Fibroblast of lung (primary cell): ENCODE results near the gene HBM. TPM values are rescaled to one million over a fixed set of nuclear protein-coding genes. Genes with fewer than 3 reads are reported as not detected.

Source experiments
- DNase-seq, 2 donors: peaks; one replicate each; pipeline versions ENCODE4 v3.0.0 to v3.0.0-alpha.2; 2010; ENCODE audit warnings: low read depth in 2 of 2
- H2AFZ ChIP-seq: 2 replicates; pipeline ENCODE4 v1.5.1; 2012; ENCODE audit warnings: low read length, control low read depth, inconsistent platforms
- H3K27ac ChIP-seq: 2 replicates; pipeline ENCODE4 v1.5.1; 2011; ENCODE audit warnings: low read length, control low read depth; ENCODE audit not compliant: insufficient read depth
- H3K27me3 ChIP-seq: 2 replicates; pipeline ENCODE4 v1.5.1; 2011; ENCODE audit warnings: mild to moderate bottlenecking, low read length; ENCODE audit not compliant: control insufficient read depth, insufficient read depth
- H3K36me3 ChIP-seq: 2 replicates; pipeline ENCODE4 v1.5.1; 2011; ENCODE audit warnings: low read length; ENCODE audit not compliant: control insufficient read depth, insufficient read depth
- H3K4me1 ChIP-seq: 2 replicates; pipeline ENCODE4 v1.5.1; 2011; ENCODE audit warnings: low read length; ENCODE audit not compliant: control insufficient read depth, insufficient read depth; ENCODE audit errors: extremely low read depth
- H3K4me2 ChIP-seq: 2 replicates; pipeline ENCODE4 v1.5.1; 2011; ENCODE audit warnings: low read length, control low read depth; ENCODE audit not compliant: insufficient read depth; ENCODE audit errors: extremely low read depth
- H3K4me3 ChIP-seq, 4 experiments: fragments of 200-600 bp in 1 of 4; sonication (generic) in 1 of 4; replicated peaks in 1 of 4; 2 replicates each; pipeline ENCODE4 v1.5.1; 2011 to 2016; ENCODE audit warnings: low read length in 4 of 4, low read depth in 3 of 4, mild to moderate bottlenecking in 3 of 4, control low read depth in 2 of 4, inconsistent platforms in 1 of 4, mixed read lengths in 1 of 4; ENCODE audit not compliant: insufficient read depth in 1 of 4; ENCODE audit errors: control extremely low read depth in 1 of 4
- H3K79me2 ChIP-seq: 2 replicates; pipeline ENCODE4 v1.5.1; 2012; ENCODE audit warnings: mild to moderate bottlenecking, low read length, inconsistent platforms; ENCODE audit not compliant: control insufficient read depth, insufficient read depth
- H3K9ac ChIP-seq: 2 replicates; pipeline ENCODE4 v1.5.1; 2011; ENCODE audit warnings: mild to moderate bottlenecking, low read length, control low read depth; ENCODE audit not compliant: insufficient read depth
- H3K9me3 ChIP-seq: 2 replicates; pipeline ENCODE4 v1.5.1; 2012; ENCODE audit warnings: low read depth, low read length; ENCODE audit not compliant: control insufficient read depth, insufficient read depth
- H4K20me1 ChIP-seq: 2 replicates; pipeline ENCODE4 v1.5.1; 2011; ENCODE audit warnings: low read length; ENCODE audit not compliant: control insufficient read depth, insufficient read depth; ENCODE audit errors: extremely low read depth
- EZH2 ChIP-seq: IDR thresholded peaks from 2 replicates; pipeline ENCODE4 v1.5.1; 2012; ENCODE audit warnings: low read length, control low read depth, mild to moderate bottlenecking; ENCODE audit errors: missing control alignments
- polyA plus RNA-seq, 2 donors: library from polyadenylated mRNA; depleted of rRNA in 1 of 2; stranded (reverse) in 1 of 2; unstranded in 1 of 2; fragments of >200 nt; gene quantifications; 2 replicates each; pipeline ENCODE4 v1.2.1, GENCODE V29; 2011 to 2012; ENCODE audit warnings: missing spikeins in 1 of 2
- total RNA-seq: library from RNA; depleted of rRNA; stranded (reverse); fragments of >200 nt; gene quantifications from 2 replicates; pipeline ENCODE4 v1.2.1, GENCODE V29; 2014
- TF ChIP-seq, protein P1 (sequence below), 2 donors: IDR thresholded peaks in 1 of 2; conservative IDR thresholded peaks in 1 of 2; 1 replicate in 1 of 2; 2 replicates in 1 of 2; pipeline ENCODE4 v1.5.1; 2011 to 2012; ENCODE audit warnings: low read length in 2 of 2, control low read depth in 1 of 2, inconsistent platforms in 1 of 2, low read depth in 1 of 2, mild to moderate bottlenecking in 1 of 2

Gene HBM
- total and polyA plus RNA-seq, 2 donors (not counting 1 experiment from before 2014, with no cell fraction given): not detected

DNA sequence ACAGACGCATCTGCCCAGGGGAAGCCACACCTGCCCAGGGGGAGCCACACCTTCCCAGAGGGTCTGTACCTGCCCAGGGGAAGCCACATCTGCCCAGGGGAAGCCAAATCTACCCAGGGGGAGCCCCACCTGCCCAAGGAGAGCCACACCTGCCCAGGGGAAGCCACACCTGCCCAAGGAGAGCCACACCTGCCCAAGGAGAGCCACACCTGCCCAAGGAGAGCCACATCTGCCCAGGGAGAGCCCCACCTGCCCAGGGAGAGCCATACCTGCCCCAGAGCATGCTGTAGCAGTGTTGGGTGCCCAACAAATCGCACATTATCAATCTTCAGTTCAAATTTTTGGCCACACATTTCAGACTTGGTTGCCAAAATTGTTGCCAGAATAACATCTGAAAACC lies 46.9 kb upstream of the HBM start:
- Histone ChIP-seq H3K27me3 (no peaks in the 10 kb centered on the region), H2AFZ (no peak overlapping the region), H3K4me1 (peaks cover 4% of the 10 kb centered on the region), H3K36me3 (no peaks in the 10 kb centered on the region), H3K4me2 (no peak overlapping the region), H3K9ac (no peak overlapping the region), H3K4me3 (no peak overlapping the region), H3K27ac (no peak overlapping the region), H3K9me3 (no peaks in the 10 kb centered on the region), H3K79me2 (no peaks in the 10 kb centered on the region), H4K20me1 (no peaks in the 10 kb centered on the region)
- no peak for TF ChIP-seq EZH2
- TF ChIP-seq, protein P1, sequence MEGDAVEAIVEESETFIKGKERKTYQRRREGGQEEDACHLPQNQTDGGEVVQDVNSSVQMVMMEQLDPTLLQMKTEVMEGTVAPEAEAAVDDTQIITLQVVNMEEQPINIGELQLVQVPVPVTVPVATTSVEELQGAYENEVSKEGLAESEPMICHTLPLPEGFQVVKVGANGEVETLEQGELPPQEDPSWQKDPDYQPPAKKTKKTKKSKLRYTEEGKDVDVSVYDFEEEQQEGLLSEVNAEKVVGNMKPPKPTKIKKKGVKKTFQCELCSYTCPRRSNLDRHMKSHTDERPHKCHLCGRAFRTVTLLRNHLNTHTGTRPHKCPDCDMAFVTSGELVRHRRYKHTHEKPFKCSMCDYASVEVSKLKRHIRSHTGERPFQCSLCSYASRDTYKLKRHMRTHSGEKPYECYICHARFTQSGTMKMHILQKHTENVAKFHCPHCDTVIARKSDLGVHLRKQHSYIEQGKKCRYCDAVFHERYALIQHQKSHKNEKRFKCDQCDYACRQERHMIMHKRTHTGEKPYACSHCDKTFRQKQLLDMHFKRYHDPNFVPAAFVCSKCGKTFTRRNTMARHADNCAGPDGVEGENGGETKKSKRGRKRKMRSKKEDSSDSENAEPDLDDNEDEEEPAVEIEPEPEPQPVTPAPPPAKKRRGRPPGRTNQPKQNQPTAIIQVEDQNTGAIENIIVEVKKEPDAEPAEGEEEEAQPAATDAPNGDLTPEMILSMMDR (conservative IDR thresholded peaks at IDR 0.05 in 1 of 2, IDR thresholded peaks at IDR 0.05 in 1 of 2; ENCODE audit: low read depth in 1 of 2, low read length in 2 of 2): no peak
- no peak for DNase-seq

- H3K4me3 ChIP-seq: no peak overlapping the region
- no peaks in the 10 kb centered on the region for H3K4me1 ChIP-seq
- no peak overlapping the region for H3K27ac ChIP-seq
- no peaks in the 10 kb centered on the region for H3K27me3 ChIP-seq
- no peaks in the 10 kb centered on the region for H3K36me3 ChIP-seq
- no peak overlapping the region for H3K9ac ChIP-seq
- no peaks in the 10 kb centered on the region for H3K9me3 ChIP-seq
- H3K4me2 ChIP-seq: no peak overlapping the region
- no peak for DNase-seq
- no peaks in the 10 kb centered on the region for H3K79me2 ChIP-seq
- no peaks in the 10 kb centered on the region for H4K20me1 ChIP-seq
- TF ChIP-seq, protein P1 (conservative IDR thresholded peaks at IDR 0.05 in 1 of 2, IDR thresholded peaks at IDR 0.05 in 1 of 2; ENCODE audit: low read depth in 1 of 2, low read length in 2 of 2): no peak
- TF ChIP-seq EZH2: no peak
- no peak overlapping the region for H2AFZ ChIP-seq
Measured at GRCh38 chr16:119295-119694, 46.5 kb upstream of the HBM start.

- Histone ChIP-seq H3K79me2 (no peaks in the 10 kb centered on the region), H3K27me3 (no peaks in the 10 kb centered on the region), H2AFZ (no peak overlapping the region), H3K27ac (no peak overlapping the region), H4K20me1 (no peaks in the 10 kb centered on the region), H3K9me3 (no peaks in the 10 kb centered on the region), H3K36me3 (no peaks in the 10 kb centered on the region), H3K9ac (no peak overlapping the region), H3K4me1 (no peaks in the 10 kb centered on the region), H3K4me2 (no peak overlapping the region), H3K4me3 (no peak overlapping the region)
- TF ChIP-seq EZH2: no peak
- TF ChIP-seq, protein P1 (conservative IDR thresholded peaks at IDR 0.05 in 1 of 2, IDR thresholded peaks at IDR 0.05 in 1 of 2; ENCODE audit: low read depth in 1 of 2, low read length in 2 of 2): no peak
- DNase-seq: no peak
Measured at GRCh38 chr16:119835-120491, 45.8 kb upstream of the HBM start.
